SW 1271 (cell line): ENCODE results near the gene HSBP1L1.
"Not testable (repeated sequence)": the region's sequence is repeated elsewhere in the genome, so short reads cannot be mapped to it uniquely, and the experiment has no call there.

Source experiments
- DNase-seq, 2 experiments: peaks; one replicate each; lab custom pipeline; 2025; lab: John Stamatoyannopoulos, UW

The HSBP1L1 gene

GRCh38 chr18:79945118-79946042 is 19.1 kb upstream of the HSBP1L1 start:
- DNase-seq: no peak

- no peak for DNase-seq
Measured at GRCh38 chr18:79947054-79947755, 17.2 kb upstream of the HSBP1L1 start.

GRCh38 chr18:79947881-79948610 is 16.4 kb upstream of the HSBP1L1 start:
- DNase-seq: no peak

GRCh38 chr18:79948719-79949411 is 15.6 kb upstream of the HSBP1L1 start:
- no peak for DNase-seq

- DNase-seq: no peak
Measured at GRCh38 chr18:79949697-79950487, 14.6 kb upstream of the HSBP1L1 start.

GRCh38 chr18:79950515-79951341 is 13.7 kb upstream of the HSBP1L1 start:
- peak in 1 of 2 experiments; percentile 33 for DNase-seq

- DNase-seq: peak; percentile 11 to 50
Measured at GRCh38 chr18:79951545-79952455, 12.6 kb upstream of the HSBP1L1 start, which contains the start of gene SLC66A2. SLC66A2 (minus strand) TSS chr18:79951653; CDS start chr18:79950926, 727 bp downstream.

- DNase-seq: no peak
Measured at GRCh38 chr18:79952456-79952995, 11.9 kb upstream of the HSBP1L1 start.

- DNase-seq: no peak
Measured at GRCh38 chr18:79952996-79953559, 11.4 kb upstream of the HSBP1L1 start.

- DNase-seq: no peak
Measured at GRCh38 chr18:79953971-79954651, 10.3 kb upstream of the HSBP1L1 start.

- DNase-seq: no peak
Measured at GRCh38 chr18:79954791-79955190, 9.7 kb upstream of the HSBP1L1 start.

GRCh38 chr18:79955302-79956075 is 9.0 kb upstream of the HSBP1L1 start:
- no peak for DNase-seq

GRCh38 chr18:79956276-79956675 is 8.2 kb upstream of the HSBP1L1 start:
- no peak for DNase-seq

- no peak for DNase-seq
Measured at GRCh38 chr18:79958981-79959380, 5.5 kb upstream of the HSBP1L1 start.

- not testable (repeated sequence) for DNase-seq
Measured at GRCh38 chr18:79960161-79960801, 4.2 kb upstream of the HSBP1L1 start.

- DNase-seq: no peak
Measured at GRCh38 chr18:79960921-79961526, 3.4 kb upstream of the HSBP1L1 start.
